Measurements from ENCODE around the gene MAZ.
"Not testable (repeated sequence)": the region's sequence is repeated elsewhere in the genome, so short reads cannot be mapped to it uniquely, and the experiment has no call there.

MAZ gene

DNA sequence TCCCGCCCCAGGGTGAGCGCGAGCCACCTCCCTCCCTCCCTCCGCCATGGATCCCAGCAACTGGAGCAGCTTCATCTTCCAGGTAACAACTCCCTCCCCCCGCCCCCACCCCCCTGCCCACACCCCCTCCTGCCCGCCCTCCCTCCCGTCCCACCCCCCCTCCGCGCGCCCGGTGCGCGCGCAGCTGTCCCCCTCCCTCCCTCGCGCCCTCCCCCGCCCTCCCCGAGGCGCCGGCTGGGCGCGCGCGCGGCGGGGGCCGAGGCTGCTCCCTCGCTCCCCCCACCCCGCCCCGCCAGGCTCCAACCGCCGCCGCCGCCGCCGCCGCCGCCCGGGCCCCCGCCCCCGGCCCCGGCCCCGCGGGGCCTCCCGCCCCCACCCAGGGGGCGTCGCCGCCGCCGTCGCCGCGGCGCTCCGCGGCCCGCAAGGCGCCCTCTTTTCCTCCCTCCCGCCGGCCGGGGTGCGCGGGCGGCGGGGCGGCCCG lies at the start of gene MAZ:
MAZ (plus strand) TSS at position 431 of the 481 bp plus-strand sequence. CDS start 173 bp downstream, outside the sequence.
- no peak for DNase-seq (ENCODE audit: low read depth)

DNA sequence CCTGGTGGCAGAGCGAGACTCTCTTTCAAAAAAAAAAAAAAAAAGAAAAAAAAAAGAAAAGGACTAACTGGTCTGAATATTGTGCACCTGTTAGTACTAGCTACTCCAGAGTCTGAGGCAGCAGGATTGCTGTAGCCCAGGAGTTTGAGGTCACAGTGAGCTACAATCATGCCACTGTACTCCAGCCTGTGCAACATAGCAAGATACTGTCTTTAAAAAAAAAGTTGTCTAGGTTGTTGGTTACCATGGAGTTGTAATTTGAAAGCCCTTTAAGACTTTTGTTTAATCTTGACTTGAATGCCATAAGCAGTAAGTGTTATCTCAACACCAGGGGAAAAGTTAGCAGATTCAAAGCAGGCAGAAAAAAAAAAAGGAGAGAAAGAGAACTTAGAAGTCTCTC lies 49.7 kb upstream of the MAZ start:
- no peak for DNase-seq (ENCODE audit: low read depth)

DNA sequence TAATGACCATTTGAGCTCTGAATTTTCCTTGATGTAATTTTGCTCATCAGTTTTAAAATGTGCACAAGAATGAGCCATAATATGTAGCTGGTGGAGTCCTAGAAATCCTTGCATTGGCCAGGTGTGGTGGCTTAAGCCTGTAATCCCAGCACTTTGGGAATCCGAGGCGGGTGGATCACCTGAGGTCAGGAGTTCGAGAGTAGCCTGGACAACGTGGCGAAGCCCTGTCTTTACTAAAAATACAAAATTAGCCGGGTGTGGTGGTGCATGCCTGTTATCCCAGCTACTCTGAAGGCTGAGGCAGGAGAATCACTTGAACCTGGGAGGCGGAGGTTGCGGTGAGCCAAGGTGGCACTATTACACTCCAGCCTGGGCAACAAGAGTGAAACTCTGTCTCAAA lies 49.2 kb upstream of the MAZ start:
- not testable (repeated sequence) for DNase-seq (ENCODE audit: low read depth)

DNA sequence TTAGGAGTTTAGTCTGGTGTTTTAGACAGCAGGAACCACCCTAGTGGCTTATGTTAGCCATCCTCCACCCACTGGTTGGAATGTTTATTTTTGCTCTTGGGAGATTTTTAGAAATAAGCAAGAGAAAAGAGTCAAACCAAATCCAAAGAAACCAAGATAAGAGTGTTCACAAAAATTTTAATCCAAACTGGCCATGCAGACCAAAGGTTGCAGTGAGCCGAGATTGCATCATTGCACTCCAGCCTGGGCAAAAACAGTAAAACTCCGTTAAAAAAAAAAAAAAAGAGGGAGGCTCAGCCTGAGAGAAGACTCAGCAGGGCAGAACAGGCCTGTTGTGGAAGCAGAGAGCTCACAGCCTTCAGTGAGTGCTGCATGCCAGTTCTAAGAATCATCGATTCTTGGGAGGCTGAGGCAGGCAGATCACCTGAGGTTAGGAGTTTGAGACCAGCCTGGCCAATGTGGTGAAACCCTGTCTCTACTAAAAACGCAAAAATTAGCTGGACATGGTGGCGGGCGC lies 48.3 kb upstream of the MAZ start:
- no peak for DNase-seq (ENCODE audit: low read depth)

DNA sequence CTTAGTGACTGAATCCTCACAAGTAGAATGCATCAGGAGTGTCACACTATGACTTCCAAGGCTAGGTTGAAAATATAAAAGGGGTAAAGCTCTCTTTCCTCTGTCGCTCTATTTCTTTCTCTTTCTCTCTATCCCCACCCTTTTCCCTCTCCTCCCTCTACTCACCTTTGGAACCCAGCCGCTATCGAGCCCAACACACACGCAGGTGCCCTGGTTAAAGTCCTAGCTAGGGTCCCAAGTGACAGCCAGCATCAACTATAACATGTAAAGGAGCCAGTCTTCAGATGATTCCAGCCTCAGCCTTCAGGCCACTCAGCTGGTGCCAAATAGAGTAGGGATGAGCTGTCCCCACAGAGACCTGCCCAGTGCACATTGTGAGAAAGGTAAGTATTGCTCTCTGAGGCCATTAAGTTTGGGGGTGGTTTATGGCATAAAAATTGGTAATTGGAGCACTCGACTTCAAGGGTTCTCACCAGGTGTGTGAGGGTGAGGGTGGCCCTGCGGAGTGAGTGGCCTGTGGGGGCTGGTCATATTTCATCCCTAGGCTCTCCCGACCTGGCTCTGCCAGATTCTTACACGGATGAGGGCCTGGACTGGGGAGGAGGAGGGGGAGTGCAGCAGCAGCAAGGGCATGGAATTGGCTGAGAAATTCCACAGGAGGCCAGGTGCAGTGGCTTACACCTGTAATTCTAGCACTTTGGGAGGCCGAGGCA lies 45.6 kb upstream of the MAZ start:
- no peak for DNase-seq (ENCODE audit: low read depth)

DNA sequence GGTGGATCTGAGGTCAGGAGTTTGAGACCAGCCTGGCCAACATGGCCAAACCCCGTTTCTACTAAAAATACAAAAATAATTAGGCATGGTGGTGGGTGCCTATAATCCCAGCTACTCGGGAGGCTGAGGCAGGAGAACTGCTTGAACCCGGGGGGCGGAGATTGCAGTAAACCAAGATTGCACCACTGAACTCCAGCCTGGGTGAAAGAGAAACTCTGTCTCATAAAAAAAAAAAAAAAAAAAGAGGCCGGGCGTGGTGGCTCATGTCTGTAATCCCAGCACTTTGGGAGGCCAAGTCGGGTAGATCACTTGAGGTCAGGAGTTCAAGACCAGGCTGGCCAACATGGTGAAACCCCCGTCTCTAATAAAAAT lies 45.1 kb upstream of the MAZ start:
- DNase-seq (ENCODE audit: low read depth) = not testable (repeated sequence)

DNA sequence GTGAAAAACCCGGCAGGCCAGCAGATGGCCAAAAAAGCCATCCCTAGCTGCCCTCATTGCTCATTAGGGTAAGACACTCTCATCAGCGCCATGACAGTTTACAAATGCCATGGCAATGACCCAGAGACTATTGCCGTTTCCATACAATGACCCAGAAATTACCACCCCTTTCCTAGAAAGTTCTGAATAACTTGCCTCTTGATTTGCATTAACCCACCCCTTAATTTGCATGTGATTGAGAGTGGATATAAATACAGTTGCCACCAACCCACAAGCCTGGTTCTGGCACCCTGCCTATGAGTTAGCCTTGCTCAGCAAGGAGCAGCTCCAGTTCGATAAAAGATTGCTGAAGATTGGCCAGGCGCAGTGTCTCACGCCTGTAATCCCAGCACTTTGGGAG lies 44.4 kb upstream of the MAZ start:
- DNase-seq (ENCODE audit: low read depth) = no peak

DNA sequence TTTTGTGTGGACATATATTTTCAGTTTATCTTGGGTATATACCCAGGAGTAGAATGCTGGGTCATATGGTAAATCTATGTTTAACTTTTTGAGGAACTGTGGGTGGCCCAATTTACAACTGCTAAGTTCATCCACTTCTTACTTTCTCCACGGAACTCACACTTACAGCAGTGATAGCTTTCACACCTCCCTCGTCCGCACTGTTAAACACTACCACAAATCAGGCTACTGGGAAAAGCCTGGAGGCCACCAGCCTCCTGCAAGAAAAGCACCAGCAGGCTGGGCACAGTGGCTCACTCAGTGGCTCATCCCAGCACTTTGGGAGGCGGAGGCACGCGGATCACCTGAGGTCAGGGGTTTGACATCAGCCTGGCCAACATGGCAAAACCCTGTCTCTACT lies 43.0 kb upstream of the MAZ start:
- no peak for DNase-seq (ENCODE audit: low read depth)

DNA sequence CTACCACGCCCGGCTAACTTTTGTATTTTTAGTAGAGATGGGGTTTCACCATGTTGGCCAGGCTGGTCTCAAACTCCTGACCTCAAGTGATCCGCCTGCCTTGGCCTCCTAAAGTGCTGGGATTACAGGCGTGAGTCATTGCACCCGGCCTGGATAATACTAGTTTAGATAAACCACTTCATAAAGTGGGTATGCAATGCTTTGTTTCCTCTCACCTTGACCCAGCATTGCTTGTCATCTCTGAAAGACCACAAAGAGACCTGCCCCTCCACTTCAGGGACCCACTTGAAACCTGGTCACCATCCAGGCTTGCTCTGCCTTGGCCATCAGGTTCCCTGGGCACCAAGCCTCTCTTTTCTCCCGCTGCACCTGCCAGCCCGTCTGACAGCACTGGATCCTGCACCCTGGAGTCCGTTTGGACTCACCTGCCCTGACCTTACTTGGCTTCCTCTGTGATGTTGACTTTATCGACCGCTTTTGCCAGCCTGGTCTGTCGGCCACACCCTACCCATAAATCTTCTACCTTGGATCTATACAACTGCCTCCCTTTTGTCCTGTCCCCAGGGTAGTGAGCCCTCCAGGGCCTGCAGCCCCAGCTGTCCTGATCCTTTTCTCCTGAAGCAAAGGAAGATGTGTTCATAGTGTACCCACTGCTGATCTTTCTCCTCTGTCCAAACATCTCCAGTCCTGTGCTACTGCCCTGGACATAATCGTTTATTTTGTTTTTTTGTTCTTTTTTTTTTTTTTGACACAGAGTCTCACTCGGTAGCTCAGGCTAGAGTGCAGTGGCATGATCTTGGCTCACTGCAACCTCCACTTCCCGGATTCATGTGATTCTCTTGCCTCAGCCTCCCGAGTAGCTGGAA lies 40.9 kb upstream of the MAZ start:
- no peak for DNase-seq (ENCODE audit: low read depth)

DNA sequence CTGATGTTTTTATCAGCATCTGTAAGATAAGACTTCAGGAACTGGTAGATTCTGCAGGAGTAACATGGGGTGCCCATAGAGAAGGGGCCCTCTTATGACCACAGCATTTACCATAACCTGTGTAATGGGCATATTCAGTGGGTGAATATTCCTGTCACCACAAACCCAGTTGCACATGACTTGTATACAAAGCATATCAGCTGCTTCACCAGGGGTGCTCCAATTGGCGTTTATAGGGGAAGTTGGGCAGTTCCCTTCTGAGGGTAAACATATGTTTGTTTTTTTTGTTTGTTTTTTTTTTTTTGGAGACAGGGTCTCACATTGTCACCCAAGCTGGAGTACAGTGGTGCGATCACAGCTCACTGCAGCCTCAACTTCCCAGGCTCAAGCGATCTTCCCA lies 39.8 kb upstream of the MAZ start:
- no peak for DNase-seq (ENCODE audit: low read depth)

DNA sequence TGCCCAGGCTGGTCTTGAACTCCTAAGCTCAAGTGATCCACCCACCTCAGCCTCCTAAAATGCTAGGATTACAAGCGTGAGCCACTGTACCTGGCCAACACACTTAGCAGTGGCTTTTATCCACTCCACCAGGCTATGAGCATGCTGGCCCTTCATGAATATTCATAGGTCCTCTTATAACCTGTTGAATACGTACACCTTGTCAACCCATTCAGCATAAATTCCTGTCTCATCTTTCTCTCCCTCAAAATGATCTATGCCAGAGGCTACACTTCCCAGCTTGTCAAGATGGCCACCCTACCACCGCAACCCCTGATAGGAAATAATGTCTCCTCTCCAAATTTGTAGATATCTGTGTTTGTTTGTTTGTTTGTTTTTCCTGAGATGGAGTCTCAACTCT lies 39.3 kb upstream of the MAZ start:
- DNase-seq (ENCODE audit: low read depth) = no peak

DNA sequence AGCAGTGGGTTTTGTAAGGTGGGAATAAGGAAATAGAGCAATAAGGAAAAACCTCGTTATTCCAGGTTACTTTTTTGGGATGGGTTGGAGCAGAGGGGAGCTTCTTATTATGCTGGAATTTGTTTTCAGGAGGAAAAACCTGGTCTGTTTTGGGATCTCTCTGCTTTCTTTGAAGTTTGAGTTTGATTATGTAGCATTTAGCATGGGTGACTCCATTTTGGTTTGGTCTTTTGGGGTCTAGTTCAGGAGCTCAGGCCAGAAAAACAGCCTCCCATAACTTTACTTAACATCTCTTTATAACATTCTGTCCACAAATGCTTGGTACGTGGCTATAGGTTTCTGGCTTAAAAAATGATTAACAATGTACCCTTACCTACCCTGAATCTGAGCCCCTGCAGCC lies 36.8 kb upstream of the MAZ start:
- no peak for DNase-seq (ENCODE audit: low read depth)

DNA sequence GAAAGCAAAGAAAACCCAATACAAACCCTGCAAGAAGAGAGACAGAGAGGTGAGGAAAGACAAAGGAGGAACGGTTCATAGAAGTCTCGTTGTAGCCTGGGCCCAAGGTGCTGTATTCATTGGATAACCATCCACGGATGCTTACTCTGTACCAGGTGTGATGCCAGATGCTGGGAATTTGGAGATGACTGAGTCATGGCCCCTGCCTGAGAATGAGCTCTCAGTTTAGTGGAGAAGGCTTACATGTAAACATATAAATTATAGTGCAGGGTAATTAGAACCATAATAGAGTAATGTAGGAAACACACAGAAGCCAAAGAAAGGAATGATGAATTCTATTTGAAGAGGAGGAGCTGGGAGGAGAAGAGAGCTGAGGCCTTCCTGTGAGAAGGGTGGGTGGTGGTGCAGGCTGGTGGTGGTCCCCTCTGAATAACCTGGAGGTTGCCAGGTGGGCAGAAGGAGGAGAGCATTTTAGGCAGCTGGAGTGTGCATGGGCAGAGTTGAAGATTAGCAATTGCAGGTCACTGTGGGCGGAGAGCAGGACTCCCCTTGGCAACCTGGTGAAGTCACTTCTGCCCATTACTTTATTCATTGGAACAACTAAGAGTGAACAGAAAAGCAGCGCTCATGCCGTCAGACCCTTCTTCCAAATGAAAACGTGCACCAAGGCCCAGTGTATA lies 35.9 kb upstream of the MAZ start:
- no peak for DNase-seq (ENCODE audit: low read depth)

DNA sequence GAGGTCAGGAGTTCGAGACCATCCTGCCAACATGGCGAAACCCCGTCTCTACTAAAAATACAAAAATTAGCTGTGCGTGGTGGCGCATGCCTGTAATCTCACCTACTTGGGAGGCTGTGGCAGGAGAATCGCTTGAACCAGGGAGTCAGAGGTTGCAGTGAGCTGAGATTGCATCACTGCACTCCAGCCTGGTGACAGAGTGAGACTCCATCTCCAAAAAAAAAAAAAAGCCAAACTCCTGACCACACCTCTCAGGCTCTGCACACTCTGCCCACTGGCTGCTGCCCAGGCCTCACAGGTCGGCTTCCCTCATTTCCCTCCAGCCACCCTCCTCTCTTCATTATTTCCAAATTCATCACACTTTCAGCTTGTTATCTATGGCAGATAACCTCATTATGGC lies 34.0 kb upstream of the MAZ start:
- not testable (repeated sequence) for DNase-seq (ENCODE audit: low read depth)

DNA sequence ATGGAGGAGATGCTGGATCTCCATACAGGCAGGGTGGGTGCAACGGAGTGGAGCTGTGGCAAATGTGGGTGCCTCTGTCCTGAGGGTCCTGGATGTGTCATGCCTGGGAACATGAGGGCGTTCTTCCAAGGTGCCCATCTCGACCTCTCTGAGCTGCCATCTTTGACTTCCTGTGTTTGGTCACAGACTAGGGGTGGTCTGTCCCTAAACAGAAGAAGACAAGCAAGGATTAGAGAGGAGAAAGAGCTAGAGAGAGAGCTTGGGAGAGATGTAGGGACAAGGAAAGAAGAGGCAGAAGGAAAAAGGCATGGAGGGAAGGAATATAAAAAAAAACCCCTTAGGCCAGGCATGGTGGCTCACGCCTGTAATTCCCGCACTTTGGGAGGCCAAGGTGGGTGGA lies 31.6 kb upstream of the MAZ start:
- no peak for DNase-seq (ENCODE audit: low read depth)

DNA sequence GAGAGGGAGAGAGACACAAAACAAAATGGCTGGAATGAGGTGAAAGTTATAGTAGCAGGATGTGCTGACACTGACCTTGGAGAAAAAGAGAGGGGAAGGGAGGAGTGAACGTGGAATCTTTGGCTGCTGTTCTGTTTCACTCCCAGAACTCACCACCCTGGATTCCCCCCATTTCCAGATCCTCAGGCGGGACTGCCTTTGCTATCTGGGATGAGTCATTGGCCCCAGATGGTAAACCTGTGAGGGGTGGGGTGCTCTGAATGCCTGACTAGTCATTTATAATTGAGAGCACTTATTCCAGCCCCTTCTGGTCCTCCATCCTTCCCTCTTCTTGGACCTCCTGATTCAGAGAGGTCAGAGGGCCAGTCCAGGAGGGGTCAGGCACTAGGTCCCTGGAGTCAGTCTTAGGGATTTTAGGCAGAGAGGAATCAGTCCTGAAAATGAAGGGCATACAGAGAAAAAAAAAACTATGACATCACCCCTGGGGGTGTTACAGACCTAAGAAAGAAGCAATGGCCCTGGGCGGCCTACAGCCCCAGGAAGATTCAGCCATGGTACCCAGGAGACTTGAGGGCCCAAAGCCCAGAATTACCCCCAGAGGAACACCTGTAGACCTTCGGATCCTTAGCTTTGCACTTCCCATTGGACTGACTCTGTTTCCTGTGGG lies 30.5 kb upstream of the MAZ start:
- peak; percentile 52 for DNase-seq (ENCODE audit: low read depth)

DNA sequence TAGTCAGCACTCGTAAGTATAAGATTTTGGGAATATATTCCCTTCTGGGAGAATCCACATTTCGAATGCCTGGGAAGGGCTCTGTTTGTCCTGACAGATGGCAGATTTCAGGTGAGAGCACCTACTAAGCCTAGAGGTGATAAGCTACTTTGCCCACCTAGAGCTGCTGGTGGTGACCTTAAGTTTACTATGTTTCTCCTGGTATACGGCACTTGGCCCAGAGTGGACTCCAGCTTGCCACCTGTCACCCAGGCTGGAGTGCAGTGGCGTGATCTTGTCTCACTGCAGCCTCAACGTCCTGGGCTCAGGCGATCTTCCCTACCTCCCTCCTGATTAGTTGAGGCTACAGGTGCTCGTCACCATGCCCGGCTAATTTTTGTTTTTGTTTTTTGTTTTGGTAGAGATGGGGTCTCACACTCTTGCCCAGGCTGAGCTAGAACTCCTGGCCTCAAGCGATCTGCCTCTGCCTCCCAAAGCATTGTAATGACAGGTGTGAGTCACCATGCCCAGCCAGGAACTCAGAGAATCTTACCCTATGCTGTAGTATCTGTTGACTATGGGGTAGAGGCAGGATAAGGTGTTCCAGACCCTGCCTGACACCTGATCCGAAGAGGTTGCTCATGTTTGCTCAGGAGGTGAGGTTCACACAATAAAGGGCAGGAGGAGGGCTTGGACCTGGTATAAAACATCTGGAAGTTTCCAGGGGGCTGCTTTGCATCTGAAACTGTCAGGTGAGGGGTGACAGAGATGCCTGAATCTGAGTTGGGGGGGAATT lies 28.6 kb upstream of the MAZ start, which contains the start of gene ZG16:
ZG16 (plus strand) TSS at position 681 of the 775 bp plus-strand sequence. CDS start 1,011 bp downstream, outside the sequence.
- no peak for DNase-seq (ENCODE audit: low read depth)

DNA sequence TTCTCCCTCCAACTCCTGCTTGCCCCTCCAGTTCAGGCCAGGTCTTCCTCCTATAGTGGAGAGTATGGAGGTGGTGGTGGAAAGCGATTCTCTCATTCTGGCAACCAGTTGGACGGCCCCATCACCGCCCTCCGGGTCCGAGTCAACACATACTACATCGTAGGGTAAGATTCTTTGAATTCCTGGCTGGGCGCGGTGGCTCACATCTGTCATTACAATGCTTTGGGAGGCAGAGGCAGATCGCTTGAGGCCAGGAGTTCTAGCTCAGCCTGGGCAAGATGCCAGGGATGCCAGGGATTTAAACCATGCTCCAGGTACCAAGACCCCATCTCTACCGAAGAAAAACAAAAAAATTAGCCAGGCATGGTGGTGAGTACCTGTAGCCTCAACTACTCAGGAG lies 26.9 kb upstream of the MAZ start:
- DNase-seq (ENCODE audit: low read depth) = no peak

DNA sequence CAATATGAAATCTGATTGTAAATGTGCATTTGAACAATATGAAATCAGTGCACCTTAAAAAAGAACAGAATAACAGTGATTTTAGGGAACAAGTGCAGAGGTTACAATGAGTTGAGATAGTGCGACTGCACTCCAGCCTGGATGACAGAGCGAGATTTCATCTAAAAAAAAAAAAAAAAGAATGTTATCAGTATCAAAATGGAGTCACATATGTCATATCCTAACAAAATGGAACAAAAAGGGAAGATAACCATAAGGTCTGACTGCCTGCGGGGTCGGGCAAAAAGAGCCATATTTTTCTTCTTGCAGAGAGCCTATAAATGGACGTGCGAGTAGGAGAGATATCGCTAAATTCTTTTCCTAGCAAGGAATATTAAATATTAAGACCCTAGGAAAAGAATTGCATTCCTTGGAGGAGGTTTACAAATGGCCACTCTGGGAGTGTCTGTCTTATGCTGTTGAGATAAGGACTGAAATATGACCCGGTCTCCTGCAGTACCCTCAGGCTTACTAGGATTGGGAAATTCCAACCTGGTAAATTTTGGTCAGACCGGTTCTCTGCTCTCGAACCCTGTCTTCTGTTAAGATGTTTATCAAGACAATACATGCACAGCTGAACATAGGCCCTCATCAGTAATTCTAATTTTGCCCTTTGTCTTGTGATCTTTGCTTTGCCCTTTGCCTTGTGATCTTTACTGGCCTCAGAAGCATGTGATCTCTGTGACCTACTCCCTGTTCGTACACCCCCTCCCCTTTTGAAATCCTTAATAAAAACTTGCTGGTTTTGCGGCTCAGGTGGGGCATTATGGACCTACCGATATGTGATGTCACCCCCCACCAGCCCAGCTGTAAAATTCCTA lies 23.0 kb upstream of the MAZ start:
- not testable (repeated sequence) for DNase-seq (ENCODE audit: low read depth)

DNA sequence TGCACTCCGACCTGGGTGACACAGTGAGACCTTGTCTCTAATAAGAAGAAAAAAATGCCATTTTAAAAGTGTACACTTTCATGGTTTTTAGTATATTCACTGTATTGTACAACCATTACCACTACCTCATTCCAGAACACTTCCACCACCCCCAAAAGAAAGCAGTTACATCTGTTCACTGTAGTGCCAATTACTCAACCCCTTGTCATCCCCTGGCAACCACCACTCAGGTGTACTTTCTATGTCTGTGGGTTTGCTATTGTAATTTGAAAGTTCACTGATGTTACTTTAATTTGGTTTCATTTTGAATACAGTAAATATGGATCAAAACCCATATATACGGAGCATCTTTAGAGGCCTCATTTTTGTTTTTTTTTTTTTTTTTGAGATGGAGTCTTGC lies 22.2 kb upstream of the MAZ start:
- DNase-seq (ENCODE audit: low read depth) = no peak
